ENCODE results near the gene EPC1. TPM values are rescaled to one million over a fixed set of nuclear protein-coding genes. Genes with fewer than 3 reads are reported as not detected.
"Not testable (repeated sequence)": the region's sequence is repeated elsewhere in the genome, so short reads cannot be mapped to it uniquely, and the experiment has no call there.

EPC1 gene
- total RNA-seq, 4 donors from 2014 or later = 47.5 to 72.8 (median 62.7) TPM

DNA sequence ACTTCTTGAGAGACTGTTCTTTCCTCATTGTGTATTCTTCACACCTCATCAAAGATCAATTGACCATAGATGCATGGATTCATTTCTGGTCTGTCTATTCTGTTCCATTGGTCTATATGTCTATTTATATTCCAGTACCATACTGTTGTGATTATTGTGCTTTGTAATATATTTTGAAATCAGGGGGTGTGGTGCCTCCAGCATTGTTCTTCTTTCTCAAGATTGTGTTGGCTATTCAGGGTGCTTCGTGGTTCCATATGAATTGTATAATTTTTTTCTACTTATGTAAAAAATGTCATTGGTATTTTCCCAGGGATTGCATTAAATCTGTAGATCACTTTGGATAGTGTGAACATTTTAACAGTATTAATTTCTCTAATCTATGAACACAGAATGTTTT lies 106.5 kb downstream of the EPC1 start:
- Histone ChIP-seq H3K4me1 (no peaks in the 10 kb centered on the region), H3K4me3 (no peak overlapping the region), H3K27me3 (no peaks in the 10 kb centered on the region), H3K27ac (no peak overlapping the region), H3K9me3 (no peaks in the 10 kb centered on the region), H3K36me3 (no peaks in the 10 kb centered on the region)
- TF ChIP-seq CTCF (IDR thresholded peaks at IDR 0.05) (no peak), POLR2A (IDR thresholded peaks at IDR 0.05) (no peak), EP300 (IDR thresholded peaks at IDR 0.05) (no peak)
- DNase-seq (ENCODE audit: low spot score in 2 of 2) = no peak
- 73 to 77% methylated on average over 1 of the region's 1 CpG for WGBS, 2 donors

GRCh38 chr10:32239769-32240168 lies 107.2 kb downstream of the EPC1 start:
- no peak for TF ChIP-seq CTCF (IDR thresholded peaks at IDR 0.05)
- no peak for TF ChIP-seq EP300 (IDR thresholded peaks at IDR 0.05)
- TF ChIP-seq POLR2A (IDR thresholded peaks at IDR 0.05) = no peak
- H3K27me3 ChIP-seq = no peaks in the 10 kb centered on the region
- no peaks in the 10 kb centered on the region for H3K36me3 ChIP-seq
- H3K27ac ChIP-seq = no peak overlapping the region
- no peak overlapping the region for H3K4me3 ChIP-seq
- no peak for DNase-seq (ENCODE audit: low spot score in 2 of 2)
- no peaks in the 10 kb centered on the region for H3K9me3 ChIP-seq
- H3K4me1 ChIP-seq = no peaks in the 10 kb centered on the region

DNA sequence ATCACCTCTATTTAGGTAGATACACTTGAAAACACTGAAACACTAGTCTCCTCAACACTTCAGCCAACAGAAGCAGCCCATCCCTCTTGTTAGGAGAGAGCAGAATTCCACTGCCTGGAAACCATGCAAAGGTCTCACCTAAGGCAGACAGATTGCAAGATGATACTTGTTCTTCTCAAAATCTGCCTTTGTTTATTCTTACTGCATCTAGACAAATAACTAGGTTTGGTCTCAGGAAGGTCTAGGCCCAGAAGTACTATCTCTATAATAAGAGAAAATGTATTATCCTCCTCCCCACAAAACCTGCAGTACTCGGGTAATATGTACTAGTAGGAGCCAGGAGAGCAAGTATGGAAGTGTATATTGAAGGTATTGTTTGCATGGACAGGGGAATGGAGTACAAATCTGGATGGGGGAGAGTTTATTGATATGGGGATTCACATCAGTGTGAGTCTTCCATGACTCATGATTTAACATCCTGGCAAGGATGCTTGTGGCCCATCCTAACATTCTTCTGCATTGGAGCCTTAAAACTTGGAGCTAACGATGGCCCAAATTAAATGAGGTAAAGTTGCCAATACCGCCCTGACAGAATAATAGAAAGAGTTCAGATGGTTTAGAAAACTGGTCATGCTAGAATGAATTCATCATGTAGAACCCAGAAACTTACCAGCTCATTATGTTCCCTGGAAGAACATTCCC lies 109.2 kb downstream of the EPC1 start:
- TF ChIP-seq CTCF (IDR thresholded peaks at IDR 0.05) (no peak), POLR2A (IDR thresholded peaks at IDR 0.05) (no peak), EP300 (IDR thresholded peaks at IDR 0.05) (no peak)
- no peak for DNase-seq (ENCODE audit: low spot score in 2 of 2)
- H3K9me3 ChIP-seq = peaks cover 0 to 4% (median 0%) of the 10 kb centered on the region in 4 donors
- no peaks in the 10 kb centered on the region for H3K27me3 ChIP-seq
- WGBS, 2 donors = 93 to 96% methylated on average over 3 of the region's 3 CpGs
- H3K4me1 ChIP-seq = no peaks in the 10 kb centered on the region
- no peaks in the 10 kb centered on the region for H3K36me3 ChIP-seq
- H3K4me3 ChIP-seq = no peak overlapping the region
- no peak overlapping the region for H3K27ac ChIP-seq

- TF ChIP-seq CTCF (IDR thresholded peaks at IDR 0.05) (no peak), EP300 (IDR thresholded peaks at IDR 0.05) (no peak), POLR2A (IDR thresholded peaks at IDR 0.05) (no peak)
- no peak overlapping the region for H3K4me3 ChIP-seq
- no peak overlapping the region for H3K27ac ChIP-seq
- no peaks in the 10 kb centered on the region for H3K27me3 ChIP-seq
- peaks cover 0 to 4% (median 0%) of the 10 kb centered on the region in 4 donors for H3K9me3 ChIP-seq
- no peaks in the 10 kb centered on the region for H3K36me3 ChIP-seq
- DNase-seq (ENCODE audit: low spot score in 2 of 2) = no peak
- no peaks in the 10 kb centered on the region for H3K4me1 ChIP-seq
- WGBS, 2 donors = 73 to 85% methylated on average over 1 of the region's 1 CpG
Measured at GRCh38 chr10:32234471-32234870, 112.5 kb downstream of the EPC1 start.

- WGBS, 2 donors = 91 to 99% methylated on average over 10 to 27 of the region's 36 CpGs
- not testable (repeated sequence) for DNase-seq (ENCODE audit: low spot score in 2 of 2); H3K27me3 ChIP-seq
Measured at GRCh38 chr10:32233375-32233774, 113.6 kb downstream of the EPC1 start.

More at GRCh38 chr10:32233375-32233774, 113.6 kb downstream of the EPC1 start:
- not testable (repeated sequence) for H3K36me3 ChIP-seq, H3K4me1 ChIP-seq, H3K4me3 ChIP-seq, H3K9me3 ChIP-seq, H3K27ac ChIP-seq

All from tibial nerve (tissue), 4 donors.